Mesodermal cell (in vitro differentiated cells): ENCODE data around the gene TANK.
"Not testable (repeated sequence)": the region's sequence is repeated elsewhere in the genome, so short reads cannot be mapped to it uniquely, and the experiment has no call there.

Experiments used
- H3K27ac ChIP-seq: 2 replicates; pipeline ENCODE4 v1.7.0; 2013; ENCODE audit warnings: mild to moderate bottlenecking, low read depth, low read length, moderate library complexity; ENCODE audit not compliant: severe bottlenecking
- H3K36me3 ChIP-seq: 2 replicates; pipeline ENCODE4 v1.7.1; 2013; ENCODE audit warnings: mild to moderate bottlenecking, low read length, moderate library complexity; ENCODE audit not compliant: control insufficient read depth, insufficient read depth
- H3K4me1 ChIP-seq: one replicate; pipeline ENCODE4 v1.7.1; 2013; ENCODE audit warnings: mild to moderate bottlenecking, low read length; ENCODE audit not compliant: insufficient read depth, control insufficient read depth, poor library complexity, severe bottlenecking
- H3K4me3 ChIP-seq: 2 replicates; pipeline ENCODE4 v1.7.0; 2013; ENCODE audit warnings: low read length, control low read depth, mild to moderate bottlenecking; ENCODE audit not compliant: insufficient read depth, poor library complexity, severe bottlenecking; ENCODE audit errors: extremely low read depth
- H3K9me3 ChIP-seq: 2 replicates; pipeline ENCODE4 v1.7.1; 2013; ENCODE audit warnings: mild to moderate bottlenecking, low read length, moderate library complexity; ENCODE audit not compliant: control insufficient read depth
- WGBS, 2 experiments: methylation state at CpG; one replicate each; pipeline ENCODE4 v1.1.5; 2013; ENCODE audit warnings: missing lambda C conversion rate in 2 of 2; ENCODE audit not compliant: insufficient coverage in 2 of 2; 5-methylcytosine and 5-hydroxymethylcytosine counted together

Gene TANK

GRCh38 chr2:161244387-161245260 lies 84.4 kb downstream of the TANK start:
- H3K4me1 ChIP-seq, H3K9me3 ChIP-seq, H3K36me3 ChIP-seq: not testable (repeated sequence)
- Histone ChIP-seq H3K4me3 (peak overlapping the region; percentile 21), H3K27ac (peak overlapping the region; percentile 11)
- 10 to 25% methylated on average over 4 to 12 of the region's 53 CpGs for WGBS, 2 experiments

GRCh38 chr2:161245261-161245553 lies 85.0 kb downstream of the TANK start:
- no peaks in the 10 kb centered on the region for H3K36me3 ChIP-seq
- H3K4me1 ChIP-seq = no peaks in the 10 kb centered on the region
- H3K27ac ChIP-seq = no peak overlapping the region
- H3K4me3 ChIP-seq = peak overlapping the region; percentile 21
- no peaks in the 10 kb centered on the region for H3K9me3 ChIP-seq
- no CpG with 5 or more reads among the region's 5 CpGs for WGBS, 2 experiments

GRCh38 chr2:161245671-161246070 lies 85.4 kb downstream of the TANK start:
- 69% methylated on average over 2 of the region's 2 CpGs; no CpG with 5 or more reads in 1 of the 2 experiments for WGBS, 2 experiments
- Histone ChIP-seq H3K36me3 (no peaks in the 10 kb centered on the region), H3K4me1 (no peaks in the 10 kb centered on the region), H3K9me3 (no peaks in the 10 kb centered on the region), H3K27ac (no peak overlapping the region), H3K4me3 (no peak overlapping the region)

- WGBS, 2 experiments = 62% methylated on average over 3 of the region's 5 CpGs; no CpG with 5 or more reads in 1 of the 2 experiments
- H3K4me1 ChIP-seq = no peaks in the 10 kb centered on the region
- H3K9me3 ChIP-seq = no peaks in the 10 kb centered on the region
- H3K4me3 ChIP-seq = no peak overlapping the region
- no peak overlapping the region for H3K27ac ChIP-seq
- no peaks in the 10 kb centered on the region for H3K36me3 ChIP-seq
These were observed 86.1 kb downstream of the TANK start for GRCh38 chr2:161246281-161246680.

- H3K4me1 ChIP-seq = no peaks in the 10 kb centered on the region
- H3K4me3 ChIP-seq = no peak overlapping the region
- WGBS, 2 experiments = 17% methylated on average over 1 of the region's 2 CpGs; no CpG with 5 or more reads in 1 of the 2 experiments
- no peak overlapping the region for H3K27ac ChIP-seq
- no peaks in the 10 kb centered on the region for H3K36me3 ChIP-seq
- no peaks in the 10 kb centered on the region for H3K9me3 ChIP-seq
These were observed 90.7 kb downstream of the TANK start for GRCh38 chr2:161250864-161251436.

- Histone ChIP-seq H3K4me1 (no peaks in the 10 kb centered on the region), H3K36me3 (no peaks in the 10 kb centered on the region), H3K4me3 (no peak overlapping the region), H3K9me3 (no peaks in the 10 kb centered on the region), H3K27ac (no peak overlapping the region)
- 93 to 100% methylated on average over 3 to 4 of the region's 8 CpGs for WGBS, 2 experiments
These were observed 97.1 kb downstream of the TANK start for GRCh38 chr2:161257123-161257952.

- no peak overlapping the region for H3K4me3 ChIP-seq
- WGBS, 2 experiments = 99% methylated on average over 10 to 11 of the region's 11 CpGs
- no peaks in the 10 kb centered on the region for H3K9me3 ChIP-seq
- no peaks in the 10 kb centered on the region for H3K36me3 ChIP-seq
- H3K27ac ChIP-seq = no peak overlapping the region
- H3K4me1 ChIP-seq = no peaks in the 10 kb centered on the region
These were observed 105.6 kb downstream of the TANK start for GRCh38 chr2:161265874-161266273.

- H3K4me3 ChIP-seq = no peak overlapping the region
- no peak overlapping the region for H3K27ac ChIP-seq
- H3K36me3 ChIP-seq = no peaks in the 10 kb centered on the region
- WGBS, 2 experiments = 83 to 100% methylated on average over 2 of the region's 3 CpGs
- H3K9me3 ChIP-seq = no peaks in the 10 kb centered on the region
- no peaks in the 10 kb centered on the region for H3K4me1 ChIP-seq
These were observed 108.9 kb downstream of the TANK start for GRCh38 chr2:161269111-161269510.

GRCh38 chr2:161273038-161273760 lies 113.0 kb downstream of the TANK start:
- Histone ChIP-seq H3K9me3 (no peaks in the 10 kb centered on the region), H3K36me3 (no peaks in the 10 kb centered on the region), H3K4me3 (no peak overlapping the region), H3K27ac (no peak overlapping the region), H3K4me1 (no peaks in the 10 kb centered on the region)
- 39 to 43% methylated on average over 3 of the region's 5 CpGs for WGBS, 2 experiments

GRCh38 chr2:161278564-161279229 lies 118.5 kb downstream of the TANK start:
- H3K4me1 ChIP-seq, H3K27ac ChIP-seq, H3K4me3 ChIP-seq, H3K9me3 ChIP-seq, H3K36me3 ChIP-seq: not testable (repeated sequence)
- 83 to 85% methylated on average over 7 to 9 of the region's 11 CpGs for WGBS, 2 experiments
